ENCODE results near the gene GHR. TPM values are rescaled to one million over a fixed set of nuclear protein-coding genes. Genes with fewer than 3 reads are reported as not detected.

GHR gene
- total RNA-seq, 6 donors from 2014 or later = 3.0 to 7.4 (median 4.2) TPM

- Histone ChIP-seq H3K36me3 (no peaks in the 10 kb centered on the region), H3K27ac (no peak overlapping the region), H3K9me3 (no peaks in the 10 kb centered on the region), H3K4me1 (no peaks in the 10 kb centered on the region), H3K27me3 (no peaks in the 10 kb centered on the region), H3K4me3 (no peak overlapping the region)
- DNase-seq (no peak), ATAC-seq (ENCODE audit: low FRiP score in 2 of 2) (no peak)
- 46 to 57% methylated on average over 2 of the region's 2 CpGs for WGBS, 2 donors
- TF ChIP-seq POLR2A (IDR thresholded peaks at IDR 0.05) (no peak), CTCF (IDR thresholded peaks at IDR 0.05) (no peak), POLR2AphosphoS5 (IDR thresholded peaks at IDR 0.05) (no peak), EP300 (IDR thresholded peaks at IDR 0.05) (no peak)
Measured at GRCh38 chr5:42399702-42400101, 23.5 kb upstream of the GHR start.

- 95 to 97% methylated on average over 3 of the region's 3 CpGs for WGBS, 2 donors
- no peak overlapping the region for H3K4me3 ChIP-seq
- ATAC-seq (ENCODE audit: low FRiP score in 2 of 2) = no peak
- H3K36me3 ChIP-seq = no peaks in the 10 kb centered on the region
- no peak for DNase-seq
- no peak overlapping the region for H3K27ac ChIP-seq
- no peaks in the 10 kb centered on the region for H3K27me3 ChIP-seq
- no peak for TF ChIP-seq POLR2AphosphoS5 (IDR thresholded peaks at IDR 0.05)
- no peak for TF ChIP-seq POLR2A (IDR thresholded peaks at IDR 0.05)
- TF ChIP-seq CTCF (IDR thresholded peaks at IDR 0.05) = no peak
- no peak for TF ChIP-seq EP300 (IDR thresholded peaks at IDR 0.05)
- no peaks in the 10 kb centered on the region for H3K9me3 ChIP-seq
- no peaks in the 10 kb centered on the region for H3K4me1 ChIP-seq
Measured at GRCh38 chr5:42400474-42400873, 22.8 kb upstream of the GHR start.

- TF ChIP-seq CTCF (IDR thresholded peaks at IDR 0.05) (no peak), EP300 (IDR thresholded peaks at IDR 0.05) (no peak), POLR2AphosphoS5 (IDR thresholded peaks at IDR 0.05) (no peak)
- Histone ChIP-seq H3K4me1 (no peaks in the 10 kb centered on the region), H3K27ac (no peak overlapping the region), H3K36me3 (no peaks in the 10 kb centered on the region), H3K27me3 (no peaks in the 10 kb centered on the region), H3K9me3 (no peaks in the 10 kb centered on the region), H3K4me3 (no peak overlapping the region)
- ATAC-seq (ENCODE audit: low FRiP score in 2 of 2) (no peak), DNase-seq (no peak)
- 78 to 94% methylated on average over 2 of the region's 2 CpGs for WGBS, 2 donors
Measured at GRCh38 chr5:42403236-42403635, 20.0 kb upstream of the GHR start.

GRCh38 chr5:42404366-42404765 lies 18.9 kb upstream of the GHR start:
- WGBS, 2 donors = 41 to 51% methylated on average over 2 of the region's 2 CpGs
- ATAC-seq (ENCODE audit: low FRiP score in 2 of 2) = no peak

More at GRCh38 chr5:42404366-42404765, 18.9 kb upstream of the GHR start:
- TF ChIP-seq EP300 (IDR thresholded peaks at IDR 0.05) (no peak), CTCF (IDR thresholded peaks at IDR 0.05) (no peak), POLR2A (IDR thresholded peaks at IDR 0.05) (no peak), POLR2AphosphoS5 (IDR thresholded peaks at IDR 0.05) (no peak)
- no peak for DNase-seq
- no peaks in the 10 kb centered on the region for H3K4me1 ChIP-seq
- no peaks in the 10 kb centered on the region for H3K27me3 ChIP-seq
- H3K9me3 ChIP-seq = no peaks in the 10 kb centered on the region
- no peak overlapping the region for H3K27ac ChIP-seq
- no peaks in the 10 kb centered on the region for H3K36me3 ChIP-seq
- H3K4me3 ChIP-seq = no peak overlapping the region
